Measurements from ENCODE around the gene THADA.
"Not testable (repeated sequence)": the region's sequence is repeated elsewhere in the genome, so short reads cannot be mapped to it uniquely, and the experiment has no call there.

GRCh38 chr2:43284347-43284746 lies 311.5 kb downstream of the THADA start:
- not testable (repeated sequence) for TF ChIP-seq POLR2AphosphoS5 (IDR thresholded peaks at IDR 0.05)
- TF ChIP-seq, protein P1, sequence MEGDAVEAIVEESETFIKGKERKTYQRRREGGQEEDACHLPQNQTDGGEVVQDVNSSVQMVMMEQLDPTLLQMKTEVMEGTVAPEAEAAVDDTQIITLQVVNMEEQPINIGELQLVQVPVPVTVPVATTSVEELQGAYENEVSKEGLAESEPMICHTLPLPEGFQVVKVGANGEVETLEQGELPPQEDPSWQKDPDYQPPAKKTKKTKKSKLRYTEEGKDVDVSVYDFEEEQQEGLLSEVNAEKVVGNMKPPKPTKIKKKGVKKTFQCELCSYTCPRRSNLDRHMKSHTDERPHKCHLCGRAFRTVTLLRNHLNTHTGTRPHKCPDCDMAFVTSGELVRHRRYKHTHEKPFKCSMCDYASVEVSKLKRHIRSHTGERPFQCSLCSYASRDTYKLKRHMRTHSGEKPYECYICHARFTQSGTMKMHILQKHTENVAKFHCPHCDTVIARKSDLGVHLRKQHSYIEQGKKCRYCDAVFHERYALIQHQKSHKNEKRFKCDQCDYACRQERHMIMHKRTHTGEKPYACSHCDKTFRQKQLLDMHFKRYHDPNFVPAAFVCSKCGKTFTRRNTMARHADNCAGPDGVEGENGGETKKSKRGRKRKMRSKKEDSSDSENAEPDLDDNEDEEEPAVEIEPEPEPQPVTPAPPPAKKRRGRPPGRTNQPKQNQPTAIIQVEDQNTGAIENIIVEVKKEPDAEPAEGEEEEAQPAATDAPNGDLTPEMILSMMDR (IDR thresholded peaks at IDR 0.05), result not testable (repeated sequence)
